Endothelial cell of umbilical vein (primary cell): ENCODE data around the gene FRMPD1.

Experiments used
- CTCF ChIP-seq, 2 donors: IDR thresholded peaks; 1 replicate in 1 of 2; 2 replicates in 1 of 2; pipeline ENCODE4 v1.5.1; 2011; ENCODE audit warnings: low read length in 2 of 2, mild to moderate bottlenecking in 2 of 2, moderate library complexity in 2 of 2, control low read depth in 1 of 2, inconsistent platforms in 1 of 2, low read depth in 1 of 2; ENCODE audit not compliant: insufficient read depth in 1 of 2; ENCODE audit errors: extremely low read depth in 1 of 2
- EZH2 ChIP-seq: IDR thresholded peaks from 2 replicates; pipeline ENCODE4 v1.6.1; 2012; ENCODE audit warnings: borderline replicate concordance, low read depth, mild to moderate bottlenecking, moderate library complexity, low read length, inconsistent platforms; ENCODE audit not compliant: severe bottlenecking
- FOS ChIP-seq: IDR thresholded peaks from 2 replicates; pipeline ENCODE4 v1.6.1; 2011; ENCODE audit warnings: mild to moderate bottlenecking, low read length, moderate library complexity, borderline replicate concordance; ENCODE audit not compliant: insufficient read depth
- MYC ChIP-seq: IDR thresholded peaks from one replicate; pipeline ENCODE4 v1.6.1; 2011; ENCODE audit warnings: mild to moderate bottlenecking, low read depth, low read length
- POLR2A ChIP-seq: IDR thresholded peaks from 2 replicates; pipeline ENCODE4 v1.6.1; 2012; ENCODE audit warnings: low read depth, mild to moderate bottlenecking, control low read depth, low read length
- POLR2AphosphoS5 ChIP-seq: IDR thresholded peaks from 2 replicates; pipeline ENCODE4 v1.6.1; 2012; ENCODE audit warnings: low read depth, mild to moderate bottlenecking, control low read depth, low read length, moderate library complexity; ENCODE audit not compliant: insufficient read depth

- TF ChIP-seq MYC = no peak
- TF ChIP-seq POLR2A = no peak
- TF ChIP-seq POLR2AphosphoS5 = no peak
- TF ChIP-seq CTCF (IDR thresholded peaks at IDR 0.05; ENCODE audit: extremely low read depth in 1 of 2, insufficient read depth in 1 of 2, low read depth in 1 of 2, low read length in 2 of 2) = no peak
- no peak for TF ChIP-seq FOS
- no peak for TF ChIP-seq EZH2
These were observed 24.9 kb downstream of the FRMPD1 start for GRCh38 chr9:37675661-37676060.
